Mesenchymal stem cell (in vitro differentiated cells and primary cell): ENCODE measurements around the gene PLK4.

Source experiments
- DNase-seq: peaks from one replicate; pipeline ENCODE4 v3.0.0-alpha.2; 2013
- H2AFZ ChIP-seq: one replicate; pipeline ENCODE4 v1.6.1; 2013; ENCODE audit warnings: low read depth, mild to moderate bottlenecking, control low read depth, inconsistent platforms, low read length, moderate library complexity
- H2AK5ac ChIP-seq: 2 replicates; pipeline ENCODE4 v1.6.1; 2013; ENCODE audit warnings: low read length, moderate library complexity, mild to moderate bottlenecking, inconsistent platforms; ENCODE audit not compliant: severe bottlenecking
- H2BK120ac ChIP-seq: one replicate; pipeline ENCODE4 v1.6.1; 2013; ENCODE audit warnings: low read depth, mild to moderate bottlenecking, inconsistent platforms, low read length, moderate library complexity
- H2BK12ac ChIP-seq, 2 experiments: one replicate each; pipeline ENCODE4 v1.6.1; 2013; ENCODE audit warnings: inconsistent platforms in 2 of 2, low read length in 2 of 2, mild to moderate bottlenecking in 2 of 2, moderate library complexity in 2 of 2, control low read depth in 1 of 2
- H2BK15ac ChIP-seq: one replicate; pipeline ENCODE4 v1.6.1; 2013; ENCODE audit warnings: mild to moderate bottlenecking, low read depth, inconsistent platforms; ENCODE audit not compliant: poor library complexity, severe bottlenecking
- H2BK5ac ChIP-seq: 2 replicates; pipeline ENCODE4 v1.6.1; 2013; ENCODE audit warnings: low read depth, mild to moderate bottlenecking, low read length, control low read depth, inconsistent platforms; ENCODE audit not compliant: poor library complexity, severe bottlenecking
- H3K14ac ChIP-seq, 2 experiments: one replicate each; pipeline ENCODE4 v1.6.1; 2013; ENCODE audit warnings: inconsistent platforms in 2 of 2, low read length in 2 of 2, control low read depth in 1 of 2, mild to moderate bottlenecking in 1 of 2, moderate library complexity in 1 of 2
- H3K18ac ChIP-seq, 2 experiments: one replicate each; pipeline ENCODE4 v1.6.1; 2013; ENCODE audit warnings: inconsistent platforms in 2 of 2, low read length in 2 of 2, control low read depth in 1 of 2, low read depth in 1 of 2, mild to moderate bottlenecking in 1 of 2
- H3K23ac ChIP-seq, 2 experiments: one replicate each; pipeline ENCODE4 v1.6.1; 2013; ENCODE audit warnings: inconsistent platforms in 2 of 2, low read length in 2 of 2, mild to moderate bottlenecking in 2 of 2, moderate library complexity in 2 of 2, control low read depth in 1 of 2
- H3K27ac ChIP-seq: 2 replicates; pipeline ENCODE4 v1.5.1; 2013; ENCODE audit warnings: mild to moderate bottlenecking, moderate library complexity, low read length, control low read depth, inconsistent platforms; ENCODE audit not compliant: poor library complexity, severe bottlenecking
- H3K27me3 ChIP-seq, 2 experiments: 2 replicates each; pipeline versions ENCODE4 v1.6.1 to v1.7.0; 2013; ENCODE audit warnings: low read length in 2 of 2, mild to moderate bottlenecking in 2 of 2, moderate library complexity in 2 of 2, control low read depth in 1 of 2, inconsistent platforms in 1 of 2; ENCODE audit not compliant: control insufficient read depth in 1 of 2, insufficient read depth in 1 of 2
- H3K36me3 ChIP-seq, 2 experiments: 2 replicates each; pipeline versions ENCODE4 v1.6.1 to v1.7.0; 2013; ENCODE audit warnings: low read length in 2 of 2, control low read depth in 1 of 2, inconsistent platforms in 1 of 2, low read depth in 1 of 2, mild to moderate bottlenecking in 1 of 2; ENCODE audit not compliant: insufficient read depth in 2 of 2, control insufficient read depth in 1 of 2
- H3K4ac ChIP-seq, 2 experiments: one replicate each; pipeline ENCODE4 v1.6.1; 2013; ENCODE audit warnings: inconsistent platforms in 2 of 2, low read length in 2 of 2, mild to moderate bottlenecking in 2 of 2, moderate library complexity in 2 of 2, control low read depth in 1 of 2, low read depth in 1 of 2
- H3K4me1 ChIP-seq: 2 replicates; pipeline ENCODE4 v1.6.1; 2013; ENCODE audit warnings: low read depth, low read length, control low read depth; ENCODE audit not compliant: control insufficient read depth, insufficient read depth
- H3K4me2 ChIP-seq: 2 replicates; pipeline ENCODE4 v1.6.1; 2013; ENCODE audit warnings: low read length, mild to moderate bottlenecking, inconsistent platforms; ENCODE audit not compliant: poor library complexity, severe bottlenecking
- H3K4me3 ChIP-seq, 2 experiments: 2 replicates each; pipeline versions ENCODE4 v1.5.1 to v1.7.0; 2013; ENCODE audit warnings: low read length in 2 of 2, mild to moderate bottlenecking in 2 of 2, control low read depth in 1 of 2, low read depth in 1 of 2; ENCODE audit not compliant: insufficient read depth in 1 of 2
- H3K79me1 ChIP-seq: replicated peaks from 2 replicates; pipeline ENCODE4 v1.6.1; 2013; ENCODE audit warnings: mild to moderate bottlenecking, control low read depth, low read length, inconsistent platforms; ENCODE audit not compliant: poor library complexity, severe bottlenecking
- H3K9ac ChIP-seq: 2 replicates; pipeline ENCODE4 v1.7.0; 2013; ENCODE audit warnings: mild to moderate bottlenecking, low read length, moderate library complexity
- H3K9me3 ChIP-seq: 2 replicates; pipeline ENCODE4 v1.7.0; 2013; ENCODE audit warnings: mild to moderate bottlenecking, low read length; ENCODE audit not compliant: control insufficient read depth
- H4K8ac ChIP-seq: one replicate; pipeline ENCODE4 v1.6.1; 2013; ENCODE audit warnings: inconsistent platforms, mild to moderate bottlenecking, low read length, moderate library complexity
- H4K91ac ChIP-seq: one replicate; pipeline ENCODE4 v1.6.1; 2013; ENCODE audit warnings: mild to moderate bottlenecking, low read length, inconsistent platforms
- WGBS: methylation state at CpG from one replicate; pipeline ENCODE4 v1.1.7; 2013; ENCODE audit warnings: mixed read lengths; 5-methylcytosine and 5-hydroxymethylcytosine counted together

Gene PLK4

DNA sequence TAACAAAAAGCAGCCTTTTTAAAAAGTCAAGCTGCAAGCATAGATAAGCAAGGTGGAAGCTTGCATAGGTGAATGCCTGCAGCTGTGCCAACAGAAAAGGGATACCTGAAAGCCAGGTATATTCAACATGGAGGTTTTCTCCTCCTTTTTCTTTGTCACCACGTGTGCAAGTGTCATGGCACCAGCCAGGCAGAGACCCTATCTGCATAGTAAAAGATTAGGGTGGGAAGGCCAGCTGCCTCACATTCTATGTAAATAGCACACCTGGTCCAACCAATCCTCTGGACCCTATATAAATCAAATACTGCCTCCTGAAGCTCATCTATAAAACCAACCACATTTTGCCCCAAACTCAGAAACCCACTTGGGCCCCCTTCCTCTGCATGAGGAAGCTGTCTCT, 28.0 kb upstream of the PLK4 start:
- Histone ChIP-seq H2AFZ (no peak overlapping the region), H3K4me2 (no peak overlapping the region), H4K91ac (no peak overlapping the region), H2BK120ac (no peak overlapping the region), H3K14ac (no peak overlapping the region), H3K9me3 (peaks cover 51% of the 10 kb centered on the region), H3K18ac (no peak overlapping the region), H2AK5ac (no peak overlapping the region), H3K23ac (no peak overlapping the region), H2BK15ac (no peak overlapping the region), H3K4me1 (peaks cover 4% of the 10 kb centered on the region), H3K4me3 (no peak overlapping the region), H3K27ac (no peak overlapping the region), H3K36me3 (no peaks in the 10 kb centered on the region), H3K27me3 (no peaks in the 10 kb centered on the region), H3K9ac (no peak overlapping the region), H4K8ac (no peak overlapping the region), H2BK5ac (no peak overlapping the region), H3K4ac (no peak overlapping the region), H3K79me1 (peaks cover 17% of the 10 kb centered on the region), H2BK12ac (no peak overlapping the region)
- DNase-seq, result no peak
- WGBS, result 33% methylated on average over 1 of the region's 1 CpG

DNA sequence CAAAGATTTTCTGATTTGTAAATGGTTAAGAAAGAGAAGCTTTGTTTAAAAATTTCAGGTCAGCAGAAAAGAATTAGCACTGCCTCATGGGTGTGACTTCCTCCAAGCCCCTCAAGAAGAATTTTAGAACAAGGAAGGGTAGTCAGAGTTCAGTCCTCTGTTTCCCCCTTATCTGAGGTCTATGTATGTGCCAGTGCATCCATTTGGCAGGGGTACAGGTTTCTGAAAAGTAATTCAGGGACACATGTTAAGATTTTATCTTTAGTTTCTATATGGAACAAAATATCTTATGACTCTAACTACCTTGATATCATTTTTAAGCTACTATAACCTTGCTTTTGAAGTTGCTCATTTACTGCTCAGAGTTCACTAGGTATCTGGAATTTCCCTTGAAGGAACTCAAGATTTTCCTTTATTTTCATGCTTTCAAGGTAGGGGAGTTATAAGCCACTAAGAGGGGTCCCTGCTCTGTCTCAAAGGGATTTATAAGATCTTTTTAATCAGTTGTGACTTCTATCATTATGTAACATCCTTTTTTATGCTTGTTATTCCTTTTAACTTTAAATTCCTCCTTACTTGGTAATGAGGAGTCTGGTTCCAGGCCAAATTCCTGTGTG, 24.4 kb upstream of the PLK4 start:
- H3K4me1 ChIP-seq, result peaks cover 4% of the 10 kb centered on the region
- H3K23ac ChIP-seq, result no peak overlapping the region
- H4K8ac ChIP-seq, result no peak overlapping the region
- H2BK12ac ChIP-seq, result no peak overlapping the region
- DNase-seq, result no peak
- peaks cover 13% of the 10 kb centered on the region for H3K79me1 ChIP-seq
- H2BK5ac ChIP-seq, result no peak overlapping the region
- no peaks in the 10 kb centered on the region for H3K36me3 ChIP-seq
- H3K4me3 ChIP-seq, result no peak overlapping the region
- H3K14ac ChIP-seq, result no peak overlapping the region
- H3K4me2 ChIP-seq, result no peak overlapping the region
- H2BK15ac ChIP-seq, result no peak overlapping the region
- H2BK120ac ChIP-seq, result no peak overlapping the region
- H3K9me3 ChIP-seq, result peaks cover 19% of the 10 kb centered on the region
- H2AK5ac ChIP-seq, result no peak overlapping the region
- no peak overlapping the region for H3K4ac ChIP-seq
- H2AFZ ChIP-seq, result no peak overlapping the region
- H3K27ac ChIP-seq, result no peak overlapping the region
- H3K9ac ChIP-seq, result no peak overlapping the region
- H3K18ac ChIP-seq, result no peak overlapping the region
- H3K27me3 ChIP-seq, result no peaks in the 10 kb centered on the region
- H4K91ac ChIP-seq, result no peak overlapping the region

DNA sequence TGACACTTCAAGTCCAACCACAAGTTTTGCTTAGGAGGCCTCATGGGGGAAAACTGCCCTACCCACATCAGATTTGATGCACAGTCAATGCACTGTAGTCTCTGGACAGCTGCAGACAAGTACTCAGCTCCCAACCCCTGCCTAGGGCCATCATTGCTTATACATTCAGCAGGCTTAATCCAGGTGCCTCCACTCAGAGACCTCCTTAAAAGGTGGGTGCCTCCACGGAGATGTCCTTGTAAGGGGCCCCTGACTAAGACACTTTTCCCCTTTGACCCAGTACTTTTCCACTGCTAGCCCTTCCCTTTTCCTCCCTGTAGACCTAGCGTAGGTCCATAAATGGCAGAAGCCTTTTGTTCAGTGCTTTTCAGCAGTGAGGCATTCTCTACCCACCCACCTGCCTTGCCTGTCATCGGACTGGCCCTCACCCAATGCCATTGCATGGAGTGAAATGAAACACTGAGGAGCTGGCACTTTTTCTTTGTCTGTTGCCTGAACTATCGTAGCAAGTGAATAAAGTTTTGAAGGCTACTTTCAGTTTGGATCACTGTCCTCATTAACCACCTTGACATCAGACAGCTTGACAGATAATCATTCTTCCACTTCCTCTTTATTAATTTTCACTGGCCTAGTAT, 23.8 kb upstream of the PLK4 start:
- no peak overlapping the region for H2BK120ac ChIP-seq
- H3K27ac ChIP-seq, result peak overlapping the region; percentile 45
- H2AFZ ChIP-seq, result no peak overlapping the region
- H2BK15ac ChIP-seq, result no peak overlapping the region
- H4K8ac ChIP-seq, result peak overlapping the region; percentile 62
- H3K4me3 ChIP-seq, result no peak overlapping the region
- peak overlapping the region; percentile 5 for H4K91ac ChIP-seq
- peaks cover 13% of the 10 kb centered on the region for H3K9me3 ChIP-seq
- no peaks in the 10 kb centered on the region for H3K36me3 ChIP-seq
- H3K14ac ChIP-seq, result no peak overlapping the region
- H3K4me1 ChIP-seq, result peaks cover 4% of the 10 kb centered on the region
- no peak overlapping the region for H3K23ac ChIP-seq
- no peak overlapping the region for H2BK5ac ChIP-seq
- WGBS, result 79% methylated on average over 4 of the region's 4 CpGs
- H3K27me3 ChIP-seq, result no peaks in the 10 kb centered on the region
- H2BK12ac ChIP-seq, result no peak overlapping the region
- H3K79me1 ChIP-seq, result peaks cover 13% of the 10 kb centered on the region
- no peak overlapping the region for H3K4me2 ChIP-seq
- H3K9ac ChIP-seq, result no peak overlapping the region
- H2AK5ac ChIP-seq, result no peak overlapping the region
- peak; percentile 78 for DNase-seq
- no peak overlapping the region for H3K4ac ChIP-seq
- H3K18ac ChIP-seq, result peak overlapping the region in 1 of 2 experiments; percentile 22

DNA sequence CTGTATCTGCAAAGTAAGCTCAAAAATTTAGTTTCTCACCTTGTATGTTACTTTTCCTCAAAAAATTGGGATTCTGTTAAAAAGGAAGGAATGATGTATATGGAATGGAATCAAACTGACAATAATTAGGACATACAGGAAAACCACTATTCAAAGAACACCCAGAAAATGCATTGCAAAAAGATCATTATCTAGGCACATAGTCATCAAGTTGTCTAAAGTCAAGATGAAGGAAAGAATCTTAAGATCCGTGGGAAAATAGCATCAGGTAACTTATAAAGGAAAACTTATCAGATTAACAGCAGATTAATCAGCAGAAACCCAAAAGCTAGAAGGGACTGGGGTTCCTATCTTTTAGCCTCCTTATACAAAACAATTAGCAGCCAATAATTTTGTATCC, 23.1 kb upstream of the PLK4 start:
- Histone ChIP-seq H2BK5ac (no peak overlapping the region), H3K18ac (no peak overlapping the region), H3K4me2 (no peak overlapping the region), H3K4me3 (no peak overlapping the region), H3K9ac (no peak overlapping the region), H3K9me3 (peaks cover 7% of the 10 kb centered on the region), H2BK12ac (no peak overlapping the region), H3K36me3 (no peaks in the 10 kb centered on the region), H4K8ac (no peak overlapping the region), H3K4me1 (peaks cover 4% of the 10 kb centered on the region), H3K79me1 (peaks cover 11% of the 10 kb centered on the region), H2BK15ac (no peak overlapping the region), H3K14ac (no peak overlapping the region), H2BK120ac (no peak overlapping the region), H2AK5ac (no peak overlapping the region), H2AFZ (no peak overlapping the region), H3K4ac (no peak overlapping the region), H3K23ac (no peak overlapping the region), H3K27ac (no peak overlapping the region), H4K91ac (no peak overlapping the region), H3K27me3 (no peaks in the 10 kb centered on the region)
- no CpG with 5 or more reads among the region's 1 CpG for WGBS
- no peak for DNase-seq
